ENCODE data around the gene INTS6L. TPM values are rescaled to one million over a fixed set of nuclear protein-coding genes. Genes with fewer than 3 reads are reported as not detected.

Gene INTS6L
- total RNA-seq, 4 donors from 2014 or later = 14.4 to 26.1 (median 22.6) TPM

- Histone ChIP-seq H3K9me3 (no peaks in the 10 kb centered on the region), H3K27me3 (no peaks in the 10 kb centered on the region), H3K4me1 (no peaks in the 10 kb centered on the region), H3K27ac (peak overlapping the region; percentile 81 to 96), H3K36me3 (no peaks in the 10 kb centered on the region), H3K4me3 (no peak overlapping the region)
- no peak for DNase-seq
- TF ChIP-seq, protein P1, sequence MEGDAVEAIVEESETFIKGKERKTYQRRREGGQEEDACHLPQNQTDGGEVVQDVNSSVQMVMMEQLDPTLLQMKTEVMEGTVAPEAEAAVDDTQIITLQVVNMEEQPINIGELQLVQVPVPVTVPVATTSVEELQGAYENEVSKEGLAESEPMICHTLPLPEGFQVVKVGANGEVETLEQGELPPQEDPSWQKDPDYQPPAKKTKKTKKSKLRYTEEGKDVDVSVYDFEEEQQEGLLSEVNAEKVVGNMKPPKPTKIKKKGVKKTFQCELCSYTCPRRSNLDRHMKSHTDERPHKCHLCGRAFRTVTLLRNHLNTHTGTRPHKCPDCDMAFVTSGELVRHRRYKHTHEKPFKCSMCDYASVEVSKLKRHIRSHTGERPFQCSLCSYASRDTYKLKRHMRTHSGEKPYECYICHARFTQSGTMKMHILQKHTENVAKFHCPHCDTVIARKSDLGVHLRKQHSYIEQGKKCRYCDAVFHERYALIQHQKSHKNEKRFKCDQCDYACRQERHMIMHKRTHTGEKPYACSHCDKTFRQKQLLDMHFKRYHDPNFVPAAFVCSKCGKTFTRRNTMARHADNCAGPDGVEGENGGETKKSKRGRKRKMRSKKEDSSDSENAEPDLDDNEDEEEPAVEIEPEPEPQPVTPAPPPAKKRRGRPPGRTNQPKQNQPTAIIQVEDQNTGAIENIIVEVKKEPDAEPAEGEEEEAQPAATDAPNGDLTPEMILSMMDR (IDR thresholded peaks at IDR 0.05) = no peak
- TF ChIP-seq POLR2A (IDR thresholded peaks at IDR 0.05) = no peak
- intact Hi-C loops (cut with DNase I; ENCODE audit: low total_unique reads) = no loop called here
Observed at GRCh38 chrX:135522878-135523693, 2.6 kb downstream of the INTS6L start.

GRCh38 chrX:135528254-135528653 is 7.8 kb downstream of the INTS6L start:
- Histone ChIP-seq H3K9me3 (no peaks in the 10 kb centered on the region), H3K36me3 (no peaks in the 10 kb centered on the region), H3K4me3 (no peak overlapping the region), H3K4me1 (no peaks in the 10 kb centered on the region), H3K27me3 (no peaks in the 10 kb centered on the region), H3K27ac (no peak overlapping the region)
- no peak for TF ChIP-seq POLR2A (IDR thresholded peaks at IDR 0.05)
- TF ChIP-seq, protein P1 (IDR thresholded peaks at IDR 0.05) = no peak
- DNase-seq = no peak
- intact Hi-C loops (cut with DNase I; ENCODE audit: low total_unique reads) = no loop called here

GRCh38 chrX:135528756-135529155 is 8.3 kb downstream of the INTS6L start:
- TF ChIP-seq, protein P1 (IDR thresholded peaks at IDR 0.05) = no peak
- TF ChIP-seq POLR2A (IDR thresholded peaks at IDR 0.05) = no peak
- H3K27ac ChIP-seq = no peak overlapping the region
- no peaks in the 10 kb centered on the region for H3K27me3 ChIP-seq
- intact Hi-C loops (cut with DNase I; ENCODE audit: low total_unique reads) = no loop called here
- H3K36me3 ChIP-seq = no peaks in the 10 kb centered on the region
- no peaks in the 10 kb centered on the region for H3K4me1 ChIP-seq
- DNase-seq = no peak
- no peak overlapping the region for H3K4me3 ChIP-seq
- H3K9me3 ChIP-seq = no peaks in the 10 kb centered on the region

DNA sequence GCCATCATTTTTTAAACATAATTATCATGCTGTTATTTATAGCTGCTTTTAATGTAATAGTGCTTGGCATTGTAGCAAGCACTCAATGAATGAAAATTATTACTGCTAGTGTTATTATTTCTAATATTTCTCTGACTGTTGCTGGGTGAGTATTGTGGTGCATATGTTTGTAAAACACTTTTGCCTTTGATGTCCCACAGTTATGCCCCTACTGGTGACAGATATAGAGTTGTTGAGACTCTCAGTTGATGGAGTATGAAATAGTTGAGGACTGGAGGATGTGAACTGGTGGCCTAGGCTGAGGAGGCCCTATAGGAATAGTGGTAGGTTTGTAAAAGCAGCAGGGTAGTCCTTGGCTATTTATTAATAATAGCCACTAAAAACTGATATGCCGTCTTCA is 9.6 kb downstream of the INTS6L start:
- Histone ChIP-seq H3K27ac (no peak overlapping the region), H3K4me1 (no peaks in the 10 kb centered on the region), H3K27me3 (no peaks in the 10 kb centered on the region), H3K36me3 (no peaks in the 10 kb centered on the region), H3K4me3 (no peak overlapping the region), H3K9me3 (no peaks in the 10 kb centered on the region)
- no peak for DNase-seq
- TF ChIP-seq, protein P1 (IDR thresholded peaks at IDR 0.05) = no peak
- no peak for TF ChIP-seq POLR2A (IDR thresholded peaks at IDR 0.05)
- intact Hi-C loops (cut with DNase I; ENCODE audit: low total_unique reads) = no loop called here

DNA sequence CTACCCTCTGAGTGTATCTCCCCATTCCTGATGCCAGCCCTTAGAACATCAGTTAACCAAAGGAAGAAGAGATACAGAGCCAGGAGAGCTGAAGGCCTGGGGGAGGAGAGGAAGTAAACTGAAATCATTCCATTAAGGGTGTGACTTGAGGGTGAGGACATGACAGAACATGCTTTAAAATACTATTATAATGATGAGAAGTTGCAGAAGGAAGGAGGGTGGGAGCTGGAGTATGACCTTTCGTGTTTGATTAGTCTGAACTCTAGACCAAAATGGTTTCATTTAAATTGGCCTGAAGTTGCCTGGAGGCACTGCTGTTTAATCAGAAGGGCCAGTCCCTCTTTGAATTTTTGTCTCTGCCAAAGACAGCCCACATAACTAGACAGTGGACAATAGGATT is 11.4 kb downstream of the INTS6L start:
- intact Hi-C loops (cut with DNase I; ENCODE audit: low total_unique reads) = no loop called here

More for the DNA sequence above, 11.4 kb downstream of the INTS6L start:
- no peak for DNase-seq
- no peaks in the 10 kb centered on the region for H3K9me3 ChIP-seq
- H3K27me3 ChIP-seq = no peaks in the 10 kb centered on the region
- H3K4me1 ChIP-seq = no peaks in the 10 kb centered on the region
- TF ChIP-seq POLR2A (IDR thresholded peaks at IDR 0.05) = no peak
- TF ChIP-seq, protein P1 (IDR thresholded peaks at IDR 0.05) = no peak
- H3K36me3 ChIP-seq = no peaks in the 10 kb centered on the region
- H3K4me3 ChIP-seq = no peak overlapping the region
- no peak overlapping the region for H3K27ac ChIP-seq

Measured in uterus (tissue), 4 donors.